Cortex of kidney (tissue), 1 donor: Measurements from ENCODE around the gene SMG9.
"Not testable (repeated sequence)": the region's sequence is repeated elsewhere in the genome, so short reads cannot be mapped to it uniquely, and the experiment has no call there.

Source experiments
- DNase-seq: peaks from one replicate; lab custom pipeline; 2025; lab: John Stamatoyannopoulos, UW

The SMG9 gene

GRCh38 chr19:43779820-43780219, 25.1 kb upstream of the SMG9 start:
- DNase-seq = no peak

GRCh38 chr19:43779147-43779819, 24.5 kb upstream of the SMG9 start:
- no peak for DNase-seq

- DNase-seq = no peak
These were observed 23.9 kb upstream of the SMG9 start for GRCh38 chr19:43778651-43779050.

DNA sequence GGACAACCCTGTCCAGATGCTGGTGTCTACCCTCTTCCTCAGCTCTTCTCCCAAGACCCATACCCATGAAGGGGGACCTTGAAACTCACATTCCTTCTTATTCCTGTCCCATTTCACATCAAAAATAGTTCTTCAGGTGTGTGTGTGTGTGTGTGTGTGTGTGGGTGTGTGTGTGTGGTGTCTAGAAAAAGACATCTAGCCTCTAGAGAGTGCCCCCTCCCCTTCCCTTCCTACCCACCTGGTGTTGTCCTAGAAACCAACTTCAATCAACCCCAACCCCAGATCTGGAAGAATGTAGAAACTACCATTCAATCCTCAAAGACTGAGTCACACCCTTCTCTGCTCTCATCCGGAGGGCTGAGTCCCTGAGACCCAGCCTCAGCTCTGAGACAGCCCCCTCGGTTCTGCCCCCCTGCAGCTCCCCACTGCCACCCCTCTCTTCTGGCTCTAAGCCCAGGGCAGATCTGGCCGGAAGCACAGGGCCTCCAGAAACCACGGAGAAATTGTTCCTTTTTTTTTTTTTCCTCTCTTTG, 22.5 kb upstream of the SMG9 start:
- DNase-seq = no peak

DNA sequence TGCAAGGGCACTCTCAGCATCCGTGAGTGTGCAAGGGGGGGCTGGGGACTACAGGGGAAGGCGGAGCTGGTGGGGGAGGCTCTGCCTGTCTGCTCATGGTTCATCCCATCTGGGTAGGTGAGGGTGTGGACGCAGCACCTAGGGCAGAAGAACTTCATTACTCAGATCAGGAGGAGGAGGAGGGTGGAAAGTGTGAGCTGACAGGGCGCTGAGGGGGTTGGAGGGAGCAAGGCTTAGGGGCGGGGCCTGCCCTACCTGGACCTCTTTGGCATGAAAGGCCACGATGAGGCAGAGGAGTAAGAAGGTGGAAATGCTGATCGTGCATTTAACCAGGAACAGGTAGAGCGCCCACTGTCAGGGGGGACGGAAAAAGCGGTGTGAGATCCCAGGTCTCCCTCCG, 21.5 kb upstream of the SMG9 start:
- no peak for DNase-seq

GRCh38 chr19:43775299-43775890, 20.6 kb upstream of the SMG9 start:
- no peak for DNase-seq

GRCh38 chr19:43774940-43775258, 20.1 kb upstream of the SMG9 start:
- not testable (repeated sequence) for DNase-seq

DNA sequence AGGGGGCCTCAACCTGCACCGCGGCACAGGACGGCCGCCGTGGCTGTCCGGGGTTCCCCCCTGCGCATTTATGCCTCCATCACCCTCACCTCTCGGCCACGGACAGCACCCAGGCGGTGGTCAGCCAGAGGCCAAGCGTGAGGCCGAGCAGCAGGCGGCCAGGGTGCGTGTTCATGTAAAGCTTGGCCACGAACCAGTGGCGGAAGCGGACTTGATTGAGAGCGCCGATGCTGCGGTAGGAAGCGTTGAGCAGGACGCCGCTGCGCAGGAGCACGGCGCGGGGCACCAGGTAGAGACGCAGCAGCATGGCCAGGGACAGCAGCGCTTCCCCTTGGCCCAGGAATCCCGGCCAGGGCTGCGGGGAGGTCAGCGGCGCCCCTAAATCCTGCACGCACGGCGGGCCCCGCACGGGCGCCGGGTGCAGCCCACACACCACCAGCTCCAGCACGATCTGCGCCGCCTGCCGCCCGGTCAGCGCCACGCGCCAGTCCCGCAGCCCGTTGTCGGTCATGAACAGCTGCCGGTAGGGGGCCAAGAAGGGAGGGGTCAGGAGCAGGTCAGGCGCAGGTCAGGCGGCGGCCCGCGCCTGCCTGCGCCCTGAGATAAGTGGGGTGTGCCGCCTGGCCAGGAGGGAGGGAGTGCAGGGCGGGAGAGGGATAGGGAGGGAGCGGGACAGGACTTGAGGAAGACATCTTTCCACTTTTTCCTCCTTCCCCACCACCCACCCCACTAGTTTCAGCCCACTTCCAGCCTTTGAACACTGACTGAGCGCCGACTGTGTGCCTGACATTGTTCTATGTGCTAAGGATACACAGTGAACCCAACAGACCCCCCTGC, 19.6 kb upstream of the SMG9 start:
- no peak for DNase-seq

DNA sequence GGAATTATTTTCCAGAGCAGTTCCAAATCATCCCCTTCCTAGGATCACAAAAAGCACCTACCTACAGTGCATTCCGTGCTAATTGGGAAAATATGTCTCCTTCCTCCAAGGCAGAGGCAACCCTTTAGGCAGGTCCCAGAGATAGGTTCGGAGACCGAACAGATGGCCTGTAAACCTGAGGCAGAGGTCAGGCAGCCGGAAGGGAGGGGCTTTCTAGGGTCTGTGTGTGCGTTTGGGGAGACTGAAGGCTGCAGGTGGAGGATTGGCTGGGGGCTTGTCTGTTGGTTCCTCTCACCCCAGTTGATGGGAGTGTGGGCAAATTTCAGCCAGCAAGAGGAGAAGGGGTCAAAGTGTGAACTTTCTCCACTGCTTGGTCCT, 19.0 kb upstream of the SMG9 start:
- no peak for DNase-seq

- DNase-seq = no peak
These were observed 14.5 kb upstream of the SMG9 start for GRCh38 chr19:43769256-43769655.

DNA sequence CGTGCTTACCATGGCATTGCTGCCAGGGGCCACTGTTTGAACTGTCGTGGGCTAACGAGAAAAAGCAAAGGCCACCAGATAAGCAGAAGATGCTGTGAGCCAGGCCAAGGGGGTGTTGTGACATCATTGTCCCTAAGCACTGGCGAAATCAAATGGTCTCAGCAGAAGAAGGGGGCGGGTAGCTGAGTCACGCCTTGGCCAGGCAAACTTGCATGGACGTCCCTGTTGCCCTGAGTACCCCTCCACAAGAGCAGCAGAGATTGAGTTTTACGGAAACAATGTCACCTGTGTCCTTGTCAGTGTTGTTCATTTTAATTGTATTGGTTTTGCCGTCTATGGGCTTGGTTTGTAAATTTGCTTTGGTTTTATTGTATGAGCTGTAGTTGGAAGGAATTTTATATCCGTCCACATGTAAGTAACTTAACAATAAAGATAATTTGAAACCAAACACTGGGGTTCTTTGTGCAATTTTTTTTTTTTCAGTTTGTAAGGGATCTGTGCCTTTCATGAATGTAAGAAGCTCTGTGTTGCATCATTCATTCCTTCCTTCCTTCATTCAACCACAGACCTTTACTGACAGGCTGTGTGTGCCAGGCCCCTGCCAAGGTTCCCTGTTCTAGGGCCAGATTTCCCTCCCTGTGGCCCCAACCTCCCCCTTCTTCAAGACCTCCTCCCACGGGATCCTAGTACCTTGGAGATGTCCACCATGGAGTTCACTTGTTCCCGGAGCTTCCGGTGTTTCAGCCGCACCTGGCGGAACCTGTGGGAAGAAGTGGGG, 13.7 kb upstream of the SMG9 start:
- no peak for DNase-seq

GRCh38 chr19:43767818-43768217, 13.1 kb upstream of the SMG9 start:
- DNase-seq = no peak

DNA sequence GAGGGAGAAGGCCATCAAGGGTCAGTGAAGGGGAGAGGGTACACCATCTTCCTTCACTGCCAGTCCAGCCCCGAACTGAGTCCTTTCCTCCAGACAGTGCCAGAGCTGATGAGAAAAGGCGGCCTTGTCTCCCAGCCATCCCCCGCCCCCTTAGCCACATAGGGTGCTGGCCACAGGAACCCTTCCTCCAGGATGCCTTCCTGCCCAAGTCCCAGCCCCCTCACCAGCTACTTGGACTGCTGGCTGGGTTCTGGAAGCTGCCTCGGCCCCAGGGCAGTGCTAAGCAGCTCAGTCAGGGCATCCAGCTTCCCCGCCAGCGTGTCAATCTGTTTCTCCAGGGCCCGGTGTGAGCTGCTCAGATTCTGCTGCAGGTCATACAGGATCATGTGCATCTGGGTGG, 12.6 kb upstream of the SMG9 start:
- no peak for DNase-seq

GRCh38 chr19:43766755-43767043, 11.9 kb upstream of the SMG9 start:
- DNase-seq = no peak

DNA sequence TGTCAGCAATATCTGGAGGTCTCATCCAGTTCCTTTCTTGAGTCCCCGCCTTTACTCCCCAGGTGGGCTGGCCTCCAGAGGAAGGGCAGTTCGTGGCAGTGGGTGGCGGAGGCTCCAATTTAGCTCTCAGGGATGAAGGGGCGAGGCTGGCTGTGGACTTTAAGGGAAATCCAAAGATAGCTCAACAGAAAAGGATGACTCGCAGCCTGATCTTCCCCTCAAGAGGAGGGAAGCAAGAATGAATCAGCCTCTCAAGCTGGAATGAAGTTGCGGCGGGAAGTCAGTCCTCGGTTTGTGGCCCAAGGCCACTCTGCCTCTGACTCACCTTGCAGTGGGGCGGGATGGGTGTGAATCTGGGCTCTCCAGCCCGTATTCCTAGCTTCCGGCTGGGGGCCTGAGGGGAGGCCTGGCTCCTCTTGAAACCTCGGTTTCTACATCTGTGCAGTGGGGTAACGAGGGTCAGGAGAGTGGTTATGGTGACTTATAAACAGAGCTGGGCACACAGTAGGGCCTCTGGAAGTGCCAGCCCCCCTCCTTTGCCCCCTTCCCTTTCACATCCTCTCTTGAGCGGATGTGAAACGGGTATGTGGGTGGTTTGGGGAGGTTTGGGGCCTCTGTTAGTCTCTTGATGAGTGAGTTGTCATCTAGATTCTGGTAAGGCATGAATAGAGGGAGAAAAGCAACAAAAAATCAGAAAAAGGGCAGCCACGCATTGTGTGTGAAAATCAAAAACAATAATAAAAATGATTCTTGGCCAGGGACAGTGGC, 10.5 kb upstream of the SMG9 start:
- no peak for DNase-seq

DNA sequence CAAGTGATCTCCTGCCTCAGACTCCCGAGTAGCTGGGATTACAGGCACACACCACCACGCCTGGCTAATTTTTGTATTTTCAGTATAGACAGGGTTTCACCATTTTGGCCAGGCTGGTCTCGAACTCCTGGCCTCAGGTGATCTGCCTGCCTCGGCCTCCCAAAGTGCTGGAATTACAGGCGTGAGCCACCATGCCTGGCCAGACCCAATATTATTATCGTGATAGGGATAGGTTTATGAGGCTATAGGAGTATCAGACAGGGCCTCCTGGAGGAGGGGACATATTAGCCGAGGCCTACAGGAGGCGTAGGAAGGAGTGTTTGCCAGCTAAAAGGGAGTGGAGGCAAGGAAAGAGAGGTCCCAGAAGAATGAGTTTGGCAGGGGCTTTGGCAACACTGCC, 9.9 kb upstream of the SMG9 start:
- DNase-seq = not testable (repeated sequence)

DNA sequence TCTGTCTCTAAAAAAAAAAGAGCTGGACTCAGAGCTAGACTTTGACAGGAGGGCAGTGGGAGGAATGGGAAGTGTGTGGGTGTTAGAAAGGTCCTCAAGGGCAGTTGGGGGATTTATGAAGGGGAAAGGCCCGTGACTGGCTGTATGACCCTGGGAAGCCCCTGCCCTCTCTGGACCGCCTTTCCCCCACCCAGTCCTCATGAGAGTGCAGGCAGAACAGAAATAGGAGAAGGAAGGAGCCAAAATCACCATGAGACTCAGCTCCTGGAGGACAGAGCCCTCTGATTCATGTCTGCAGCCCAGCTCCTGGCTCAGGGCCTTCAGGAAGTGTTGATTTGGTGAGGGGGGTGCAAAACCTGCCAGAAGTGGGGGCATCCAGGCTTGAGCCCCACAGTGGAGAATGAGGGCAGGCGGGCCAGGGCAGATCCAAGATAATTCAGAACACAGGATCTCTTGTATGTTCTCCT, 8.7 kb upstream of the SMG9 start:
- DNase-seq = no peak

GRCh38 chr19:43762814-43763213, 8.1 kb upstream of the SMG9 start:
- no peak for DNase-seq

DNA sequence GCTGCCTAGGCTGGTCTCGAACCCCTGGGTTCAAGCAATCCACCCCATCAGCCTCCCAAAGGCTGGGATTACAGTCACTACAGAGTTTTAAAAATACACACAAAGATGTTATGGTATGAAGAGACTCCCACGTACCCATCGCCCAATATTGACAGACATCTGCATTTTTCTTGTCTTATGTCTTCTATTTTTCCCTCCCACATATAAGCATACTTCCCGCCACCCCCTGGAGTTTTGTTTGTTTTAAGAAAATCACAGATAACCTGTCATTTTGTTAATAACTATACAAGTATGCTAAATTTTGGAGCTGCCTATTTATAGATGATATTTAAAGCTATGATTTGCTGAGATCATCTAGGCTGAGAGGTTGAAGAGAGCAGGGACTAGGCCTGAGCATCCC, 6.2 kb upstream of the SMG9 start:
- no peak for DNase-seq

GRCh38 chr19:43759515-43759914, 4.8 kb upstream of the SMG9 start:
- no peak for DNase-seq

GRCh38 chr19:43755256-43755801, 567 bp upstream of the SMG9 start:
- DNase-seq = no peak

DNA sequence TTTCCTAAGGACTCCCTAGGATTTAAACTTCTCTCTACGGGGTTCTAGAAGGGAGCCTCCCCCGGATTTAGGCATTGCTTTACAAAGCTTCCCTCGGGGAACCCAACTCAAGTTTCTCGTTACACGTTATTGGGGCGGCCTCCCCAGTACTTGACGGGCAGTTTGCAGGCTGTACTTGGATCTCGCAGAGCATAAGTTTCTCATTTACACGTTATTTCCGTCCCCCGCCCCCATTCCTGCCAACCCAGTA, 584 bp downstream of the SMG9 start:
- no peak for DNase-seq
